GM19043 (cell line): ENCODE results near the gene MEFV.
"Not testable (repeated sequence)": the region's sequence is repeated elsewhere in the genome, so short reads cannot be mapped to it uniquely, and the experiment has no call there.

Experiments used
- ATAC-seq: cut with Tn5 transposase; IDR thresholded peaks from one replicate; pipeline ENCODE4 v1.9.1; 2021; ENCODE audit warnings: low read depth; ENCODE audit not compliant: unreplicated experiment

MEFV gene

GRCh38 chr16:3271281-3271680 lies 14.8 kb upstream of the MEFV start:
- ATAC-seq: not testable (repeated sequence)

GRCh38 chr16:3270718-3271117 lies 14.3 kb upstream of the MEFV start:
- not testable (repeated sequence) for ATAC-seq

GRCh38 chr16:3268294-3268693 lies 11.9 kb upstream of the MEFV start:
- no peak for ATAC-seq

GRCh38 chr16:3266873-3267537 lies 10.6 kb upstream of the MEFV start:
- ATAC-seq: no peak

GRCh38 chr16:3264137-3265036 lies 8.0 kb upstream of the MEFV start:
- ATAC-seq: peak; percentile 87

- no peak for ATAC-seq
Observed at GRCh38 chr16:3262517-3262916, 6.1 kb upstream of the MEFV start.

GRCh38 chr16:3259836-3260235 lies 3.4 kb upstream of the MEFV start:
- no peak for ATAC-seq

GRCh38 chr16:3256866-3257465 lies 533 bp upstream of the MEFV start:
- no peak for ATAC-seq

- no peak for ATAC-seq
Observed at GRCh38 chr16:3254309-3254708, 2.1 kb downstream of the MEFV start.

- ATAC-seq: no peak
Observed at GRCh38 chr16:3252967-3253366, 3.5 kb downstream of the MEFV start.

GRCh38 chr16:3249451-3249850 lies 7.0 kb downstream of the MEFV start:
- ATAC-seq: no peak

- no peak for ATAC-seq
Observed at GRCh38 chr16:3249020-3249419, 7.4 kb downstream of the MEFV start.

- no peak for ATAC-seq
Observed at GRCh38 chr16:3248596-3248995, 7.8 kb downstream of the MEFV start.

GRCh38 chr16:3246876-3247275 lies 9.6 kb downstream of the MEFV start:
- no peak for ATAC-seq

- ATAC-seq: no peak
Observed at GRCh38 chr16:3246002-3246401, 10.4 kb downstream of the MEFV start.

- no peak for ATAC-seq
Observed at GRCh38 chr16:3243882-3244281, 12.6 kb downstream of the MEFV start.

GRCh38 chr16:3242709-3243108 lies 13.7 kb downstream of the MEFV start:
- ATAC-seq: no peak

GRCh38 chr16:3241761-3242160 lies 14.7 kb downstream of the MEFV start:
- ATAC-seq: no peak

GRCh38 chr16:3235856-3236669 lies 20.4 kb downstream of the MEFV start:
- no peak for ATAC-seq

GRCh38 chr16:3234857-3235561 lies 21.4 kb downstream of the MEFV start, which contains the start of gene ZNF200:
TSS of gene ZNF200 (minus strand) at chr16:3235158. CDS start at chr16:3233755, 1,403 bp downstream.
- peak; percentile 85 for ATAC-seq
